Ammon's horn (tissue), 1 donor: Measurements from ENCODE around the gene TNFAIP8.

Experiments used
- DNase-seq: peaks from one replicate; pipeline ENCODE4 v3.0.0-alpha.2; 2016; ENCODE audit warnings: low spot score

Gene TNFAIP8

DNA sequence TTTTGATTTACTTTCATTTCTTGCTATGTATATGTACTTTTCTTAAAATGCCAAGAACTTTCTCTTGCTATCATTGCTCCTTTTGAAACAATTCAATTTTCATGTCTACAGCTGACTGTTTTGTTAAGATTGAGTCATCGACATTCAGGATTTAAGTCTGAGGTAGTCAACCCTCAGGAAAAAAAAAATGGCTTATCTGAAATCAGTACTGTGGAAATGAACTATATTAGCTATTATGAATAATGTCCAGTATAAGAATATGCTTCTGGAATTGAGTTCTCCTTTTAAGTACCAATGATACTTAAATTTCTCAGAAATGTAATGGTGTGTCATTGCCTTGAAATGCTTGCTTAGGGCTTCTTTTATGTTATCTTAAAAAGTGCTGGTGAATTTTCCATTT lies 37.9 kb downstream of the TNFAIP8 start:
- no peak for DNase-seq

DNA sequence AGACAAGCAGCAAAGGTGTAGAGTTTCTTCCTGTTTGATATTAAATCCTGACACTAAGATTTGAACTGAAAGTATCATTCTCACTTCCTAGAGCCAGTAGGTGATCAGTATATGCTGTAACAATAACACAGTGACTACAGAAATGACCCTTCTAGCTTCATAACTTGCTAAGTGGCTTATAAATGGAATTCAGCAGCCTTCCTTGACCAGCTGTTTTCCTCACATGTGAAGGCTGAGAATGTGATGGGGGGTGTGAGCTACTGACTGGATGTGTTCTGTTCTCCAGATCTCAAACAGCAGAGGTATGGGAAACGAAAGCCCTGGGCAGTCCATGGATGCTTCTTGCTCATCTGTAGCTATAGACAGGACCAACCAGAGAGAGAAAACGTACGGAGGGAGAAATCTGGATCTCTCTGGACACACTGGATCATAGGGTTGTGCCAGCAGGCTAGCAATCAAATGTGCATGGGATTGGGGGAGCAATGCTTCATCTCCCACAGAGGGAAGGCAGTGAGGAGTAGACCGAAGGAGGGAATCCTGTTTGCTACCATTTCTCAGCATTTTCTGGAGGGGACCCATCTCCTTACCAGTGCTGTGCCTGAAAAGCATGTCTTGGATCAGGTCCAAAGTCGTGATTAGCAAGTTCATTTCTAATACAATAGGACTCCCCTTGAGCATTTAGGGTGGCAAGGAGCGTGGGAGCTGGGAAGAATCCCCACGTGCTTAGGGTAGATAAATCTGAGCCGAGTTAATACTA lies 39.4 kb downstream of the TNFAIP8 start:
- DNase-seq: no peak

DNA sequence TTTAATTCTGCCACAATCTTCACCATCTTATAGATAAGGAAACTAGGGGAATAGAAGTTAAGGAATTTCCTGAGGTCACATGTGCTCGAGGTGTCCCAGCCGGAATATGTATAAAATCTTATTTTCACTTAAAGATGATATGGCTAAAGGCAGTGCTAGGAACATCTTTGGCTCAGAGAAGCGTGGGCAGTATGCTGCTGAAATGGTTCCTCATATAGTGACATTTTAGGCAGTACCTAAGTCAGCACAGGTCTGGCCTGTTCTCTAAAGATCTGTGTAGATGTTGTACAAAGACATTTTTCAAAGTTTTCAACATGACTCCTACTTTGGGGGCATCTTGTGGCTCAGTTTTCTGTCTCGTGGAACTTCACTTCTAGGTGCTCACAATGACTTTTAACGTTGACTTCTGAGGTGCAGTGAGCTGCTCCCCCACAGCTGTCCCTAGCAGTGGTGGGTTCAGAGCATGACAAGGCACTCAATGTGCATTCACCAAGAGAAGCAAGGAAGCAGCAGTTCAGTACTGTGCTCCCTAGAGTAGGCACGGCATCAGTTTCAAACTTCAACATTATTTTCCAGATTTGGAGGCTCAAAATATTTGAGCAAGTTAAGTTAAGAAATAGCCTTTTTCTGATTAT lies 40.3 kb downstream of the TNFAIP8 start:
- DNase-seq: no peak

DNA sequence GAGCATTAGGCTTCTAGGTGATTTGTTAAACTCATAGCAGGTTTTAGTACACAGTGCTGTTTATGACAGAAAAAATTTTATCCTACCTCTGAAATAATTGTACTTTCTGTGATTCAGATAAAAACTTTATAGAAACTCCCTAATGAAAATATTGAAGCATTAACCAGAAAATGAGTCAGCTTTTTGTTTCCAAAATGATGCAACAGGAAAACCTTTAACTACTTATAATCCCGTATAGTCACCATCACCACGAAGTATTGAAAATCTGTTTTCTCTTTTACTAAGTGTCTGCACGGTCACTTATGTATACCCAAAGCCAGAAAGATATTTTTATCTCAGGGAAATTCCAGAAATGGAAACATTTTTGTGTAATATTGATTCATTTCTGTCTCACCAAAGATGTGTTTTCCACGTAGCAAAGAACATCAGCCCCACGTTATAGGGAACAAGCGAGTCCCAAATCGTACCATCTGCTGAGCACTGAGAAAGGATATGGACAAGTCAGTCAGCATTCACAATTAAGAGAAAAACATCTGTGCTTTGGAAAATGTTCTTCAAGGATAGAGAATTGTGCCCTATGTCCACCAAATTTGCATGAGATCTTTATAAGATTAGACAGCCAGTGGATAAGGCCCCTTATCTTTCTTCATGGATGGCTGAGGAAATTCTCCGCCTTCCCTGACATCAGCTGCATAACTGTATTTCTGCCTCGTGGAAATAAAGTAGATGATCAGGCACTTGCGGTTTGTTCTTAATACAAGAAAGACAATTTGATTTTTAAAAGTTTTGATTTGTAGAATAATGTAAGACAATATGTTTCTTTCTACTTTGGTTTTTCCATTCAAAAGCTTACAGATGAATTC lies 41.9 kb downstream of the TNFAIP8 start:
- DNase-seq: no peak

DNA sequence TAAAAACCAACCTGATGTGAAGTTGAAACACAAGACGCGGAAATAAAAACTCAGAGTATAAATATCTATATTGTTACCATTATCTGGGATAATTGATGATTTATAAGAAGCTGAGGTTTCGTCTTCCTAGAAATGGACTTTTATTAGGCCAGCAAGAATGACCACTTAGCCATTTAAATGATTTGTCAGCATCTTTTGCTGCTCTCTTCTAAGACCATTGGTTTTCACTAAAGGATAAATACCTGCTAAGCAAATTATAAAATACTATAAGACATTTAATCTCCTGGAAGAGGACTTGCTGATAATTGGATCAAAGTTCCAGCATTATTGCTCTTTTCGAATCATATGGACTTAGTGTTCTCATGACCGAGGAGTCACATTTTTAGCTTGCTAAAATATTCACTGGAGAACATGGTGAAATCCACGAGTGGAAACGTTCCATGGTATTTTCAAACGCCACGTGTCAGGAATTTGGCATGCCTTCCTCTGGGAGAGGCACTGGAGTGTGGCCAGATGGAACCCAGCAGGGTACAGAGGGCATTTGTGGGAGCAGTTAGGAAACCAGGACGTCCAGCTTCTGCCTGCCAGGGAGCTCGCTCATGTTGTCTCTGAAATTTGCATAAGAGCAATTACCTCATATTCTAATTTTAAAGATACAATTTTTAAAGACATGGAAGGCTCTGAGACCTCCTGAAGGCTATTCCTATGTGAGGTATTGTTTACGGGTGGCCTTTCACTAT lies 43.1 kb downstream of the TNFAIP8 start:
- DNase-seq: no peak

DNA sequence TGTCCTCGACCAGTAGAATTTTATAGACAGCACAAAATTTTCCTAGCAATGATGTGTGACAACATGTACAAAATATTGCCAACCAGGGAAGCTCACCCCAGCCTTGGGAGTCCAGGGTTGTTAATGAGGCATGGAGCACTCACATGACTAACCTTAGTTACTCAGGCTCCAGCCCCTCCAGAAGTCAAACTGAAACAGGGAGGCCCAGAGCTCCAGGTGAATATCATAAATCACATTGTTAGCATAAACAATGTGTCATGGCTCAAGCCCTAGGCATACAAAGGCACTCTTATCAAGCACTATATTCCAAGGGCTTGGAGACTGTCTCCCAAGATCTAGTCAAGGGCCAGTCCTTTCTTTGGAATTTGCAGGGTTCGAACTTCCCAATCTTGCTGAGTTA lies 44.4 kb downstream of the TNFAIP8 start:
- no peak for DNase-seq

DNA sequence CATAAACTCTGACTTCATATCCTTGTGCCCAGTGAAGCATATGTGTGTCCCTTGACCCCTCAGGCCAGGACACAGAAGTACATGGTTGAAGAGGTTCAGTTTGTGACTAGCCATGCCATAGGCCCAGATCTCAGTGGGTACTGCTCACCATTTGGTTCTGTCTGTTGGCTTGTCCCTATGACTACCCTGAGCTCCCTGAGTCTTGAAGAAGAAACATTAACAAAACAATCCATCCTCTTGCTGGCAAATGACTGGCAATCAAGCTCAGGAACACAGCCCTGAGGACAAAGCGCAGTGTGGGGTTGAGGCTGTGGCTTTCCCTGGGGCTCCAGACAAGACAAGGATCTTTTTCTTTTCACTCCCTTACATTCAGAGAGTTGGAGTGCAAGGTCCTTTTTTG lies 46.3 kb downstream of the TNFAIP8 start:
- DNase-seq: no peak

DNA sequence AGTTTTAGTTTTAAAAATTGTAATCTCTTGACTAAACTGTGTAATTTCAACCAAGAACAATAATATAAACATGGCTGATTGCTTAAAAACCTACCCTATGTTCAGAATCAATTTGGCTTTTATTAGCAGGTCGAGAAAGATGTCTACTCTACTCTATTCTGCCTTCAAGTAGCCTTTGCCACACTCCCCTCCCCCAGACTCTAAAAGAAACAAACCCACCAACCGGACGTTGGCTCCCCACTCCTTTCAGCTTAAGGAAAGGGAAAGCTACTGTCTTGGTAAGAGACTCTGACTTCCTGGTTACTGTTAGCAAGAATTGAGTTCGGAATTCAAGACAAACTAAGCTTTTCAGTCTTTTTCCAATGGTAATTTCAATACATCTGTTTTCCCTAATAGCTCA lies 46.7 kb downstream of the TNFAIP8 start:
- DNase-seq: no peak

DNA sequence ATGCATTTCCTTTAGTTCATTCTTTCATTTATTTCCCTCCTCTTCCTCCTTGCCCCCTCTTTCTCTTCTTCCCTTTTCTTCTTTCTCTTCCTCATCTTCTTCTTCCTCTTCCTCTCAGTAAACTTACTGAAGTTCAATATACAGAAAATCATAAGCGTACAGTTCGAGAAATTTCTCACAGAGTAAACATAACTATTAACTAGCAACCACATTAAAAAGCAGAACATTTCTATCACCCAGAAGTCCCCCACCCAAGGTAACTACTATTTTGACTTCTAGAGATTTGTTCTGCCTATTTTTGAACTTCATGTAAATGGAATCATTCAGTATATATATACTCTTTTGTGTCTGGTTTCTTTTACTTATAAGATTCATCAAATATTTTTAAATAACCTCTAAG lies 48.2 kb downstream of the TNFAIP8 start:
- DNase-seq: no peak

DNA sequence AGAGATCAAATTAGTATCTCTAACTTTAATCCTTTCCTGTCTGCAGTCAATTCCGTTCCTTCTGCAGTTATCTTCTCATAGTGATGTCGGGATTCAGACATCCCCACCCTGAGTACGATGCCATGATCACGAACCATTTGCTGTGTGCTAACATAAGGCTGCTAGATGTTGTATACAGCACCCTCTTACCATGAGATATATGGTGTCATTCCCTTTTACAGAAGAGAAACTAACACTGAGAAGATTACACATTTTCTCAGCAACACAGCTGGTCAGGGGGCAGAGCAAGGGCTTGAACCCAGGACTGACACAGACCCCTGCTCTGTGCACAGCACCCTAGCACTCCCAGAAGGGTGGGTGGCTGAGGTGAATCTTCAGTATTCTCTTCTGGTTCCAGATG lies 49.6 kb downstream of the TNFAIP8 start:
- no peak for DNase-seq

DNA sequence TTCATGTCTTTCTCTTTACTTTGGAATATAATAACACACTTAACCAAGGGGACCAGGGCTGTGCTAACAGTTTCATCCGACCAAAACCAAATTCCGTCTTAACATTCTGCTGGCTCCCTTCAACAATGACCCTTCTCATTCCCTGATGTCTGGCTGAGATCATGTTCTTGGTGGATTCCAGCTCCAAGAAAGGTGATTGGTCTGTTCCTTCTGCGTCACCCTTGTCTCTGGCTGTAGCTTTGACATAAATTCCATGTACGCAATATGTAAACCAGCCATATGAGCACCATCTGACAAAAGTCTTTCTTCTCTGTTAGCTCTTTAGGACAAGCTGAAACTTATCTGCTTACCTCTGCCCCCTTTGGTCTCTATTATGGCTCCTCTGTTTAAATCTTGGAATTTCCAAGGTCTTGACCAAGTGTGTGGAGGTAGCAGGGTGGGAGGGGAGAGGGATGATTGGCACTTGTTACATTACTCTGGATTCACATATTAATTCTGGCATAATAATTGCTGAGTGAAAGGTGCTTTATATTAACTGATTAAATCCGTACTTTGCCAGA lies 50.8 kb downstream of the TNFAIP8 start:
- DNase-seq: no peak

DNA sequence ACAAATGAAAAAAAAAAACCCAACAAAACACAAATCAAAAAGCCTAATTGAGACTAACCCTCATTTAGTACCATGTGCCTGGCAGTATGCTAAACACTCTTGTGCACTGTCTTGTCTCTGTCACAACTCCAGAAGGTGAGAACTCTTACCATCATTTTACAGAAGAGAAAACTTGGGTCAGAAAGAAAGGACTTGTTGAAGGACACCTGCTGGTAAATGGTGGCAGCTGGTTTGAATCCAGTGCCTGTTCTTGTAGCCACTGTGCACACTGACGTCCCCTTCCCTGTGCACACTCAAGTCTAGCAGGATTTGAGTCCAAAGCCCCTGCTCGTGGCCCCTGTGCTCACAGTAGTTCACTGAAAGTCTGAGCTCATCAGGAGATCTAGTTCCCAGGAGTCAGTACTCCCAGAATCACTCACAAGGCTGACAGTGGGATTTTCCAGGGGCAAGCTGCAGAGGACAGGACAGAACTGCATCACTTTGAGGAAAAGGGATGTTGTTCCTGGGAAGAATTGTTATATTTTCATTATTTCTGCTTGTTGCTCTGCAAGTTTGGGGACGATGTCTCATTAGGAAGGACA lies 53.5 kb downstream of the TNFAIP8 start:
- DNase-seq: no peak

DNA sequence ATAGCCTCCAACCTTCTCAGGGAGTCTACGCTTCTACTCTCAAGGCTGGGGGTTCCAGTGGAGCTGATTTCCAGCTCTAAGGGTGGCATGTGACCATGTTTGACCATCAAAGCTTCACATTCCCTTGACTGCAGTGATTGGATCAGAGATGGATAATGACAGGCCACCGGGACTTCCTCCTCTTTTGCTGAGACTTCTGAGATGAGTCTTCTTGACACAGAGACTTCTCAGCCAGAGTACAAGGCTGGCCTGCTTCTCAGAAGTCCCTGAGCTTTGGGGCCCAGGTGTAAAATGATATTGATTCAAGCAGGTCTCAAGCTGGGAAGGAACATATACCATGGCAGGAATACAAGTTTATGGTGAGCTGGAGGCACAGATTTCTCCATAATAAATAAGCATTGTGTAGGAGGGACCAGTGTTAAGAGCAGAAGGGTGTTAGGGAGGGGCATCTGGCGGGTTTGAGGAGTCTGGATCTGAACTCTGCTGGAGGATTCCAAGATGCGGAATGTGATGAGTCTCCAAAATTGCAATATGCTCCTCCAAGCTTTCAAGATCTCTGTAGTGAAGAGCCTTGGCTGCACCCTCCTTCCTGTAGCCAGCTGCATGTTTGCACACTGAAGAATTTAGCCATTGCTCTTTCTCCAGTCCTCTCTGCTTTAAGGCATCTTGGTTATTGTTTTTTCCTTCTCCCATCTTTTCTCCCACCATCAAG lies 54.8 kb downstream of the TNFAIP8 start:
- no peak for DNase-seq

DNA sequence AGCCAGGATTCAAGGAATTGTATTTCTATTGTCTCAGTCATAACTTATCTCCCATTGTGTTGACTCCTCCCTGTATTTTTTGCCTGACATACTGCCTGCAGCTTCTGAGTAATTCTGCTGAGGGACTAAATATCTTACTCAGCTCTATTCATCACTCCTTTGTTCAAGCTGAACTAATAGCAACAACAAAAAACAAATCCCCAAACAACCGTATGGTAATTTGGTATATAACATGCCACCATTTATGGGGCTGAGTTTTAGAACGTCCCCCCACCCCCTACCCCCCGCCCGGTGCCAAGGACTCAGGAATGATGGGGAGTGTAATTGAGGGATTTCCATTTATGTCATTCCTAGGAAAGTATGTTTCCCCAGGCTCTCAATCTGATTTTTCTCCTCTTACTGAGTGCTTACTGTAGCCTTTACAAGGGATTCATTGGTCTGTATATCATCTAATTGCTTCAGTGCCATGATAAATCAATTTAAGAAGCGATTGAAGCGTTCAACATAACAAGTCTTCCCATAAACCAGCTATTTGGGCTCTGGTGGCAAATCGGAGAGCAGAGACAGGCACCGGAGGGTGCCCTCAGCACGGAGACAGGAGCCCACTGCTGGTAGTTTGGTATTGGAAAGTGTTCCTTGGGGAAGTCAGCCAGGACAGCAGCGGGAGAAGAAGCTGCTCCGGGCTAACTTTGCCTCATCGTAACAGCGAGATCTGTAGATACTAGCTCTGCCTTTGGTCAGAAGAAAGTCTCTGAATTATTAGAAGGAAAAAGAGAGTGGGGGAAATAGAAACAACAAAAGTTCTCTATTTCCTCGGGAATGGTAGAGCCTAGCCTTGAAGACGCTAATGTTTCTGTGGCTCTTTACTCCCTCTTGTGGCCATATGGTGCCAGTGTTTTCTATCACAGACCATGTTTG lies 55.8 kb downstream of the TNFAIP8 start:
- peak; percentile 88 for DNase-seq

DNA sequence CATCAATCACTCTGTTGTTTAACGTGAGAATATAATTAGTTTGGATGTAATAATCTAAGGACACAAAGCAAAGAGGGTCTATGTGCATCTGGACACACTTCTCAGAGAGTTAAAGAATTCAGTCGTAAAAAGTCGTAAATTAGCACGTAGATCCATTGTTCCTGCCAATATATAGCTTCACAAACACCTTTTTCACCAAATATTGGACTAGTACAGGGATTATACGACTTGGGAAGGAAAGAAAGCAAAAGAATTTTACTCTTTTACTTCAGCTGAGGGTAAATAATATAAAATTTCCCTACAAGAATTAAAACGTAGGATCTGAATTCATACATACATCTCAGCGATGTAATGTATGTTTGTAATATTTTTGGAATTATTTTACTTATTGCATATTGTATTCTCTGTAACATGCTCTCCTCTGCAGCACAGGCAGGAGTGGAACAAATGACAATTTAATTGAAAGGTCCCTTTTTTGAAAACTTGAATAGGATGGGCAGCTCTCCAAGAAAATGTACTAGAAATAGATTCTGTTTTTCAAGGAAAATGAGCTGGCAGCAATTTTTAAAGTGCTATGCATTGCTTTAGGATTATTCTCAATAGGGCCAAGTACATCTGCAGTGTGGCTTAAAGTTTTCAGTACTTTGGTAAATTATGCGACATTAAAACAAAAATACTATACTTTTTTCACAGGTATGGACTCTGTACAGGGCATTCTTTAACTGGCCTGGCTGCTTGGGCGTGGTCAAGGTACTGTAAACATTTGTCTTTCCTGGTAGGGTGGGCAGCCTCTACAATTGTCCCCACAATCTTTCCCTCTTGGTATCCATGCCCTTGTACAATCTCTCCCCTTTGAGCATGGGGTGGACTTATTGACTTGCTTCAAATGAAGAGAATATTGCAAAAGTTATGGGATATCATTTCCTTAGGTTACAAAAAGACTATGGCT lies 56.7 kb downstream of the TNFAIP8 start:
- no peak for DNase-seq

DNA sequence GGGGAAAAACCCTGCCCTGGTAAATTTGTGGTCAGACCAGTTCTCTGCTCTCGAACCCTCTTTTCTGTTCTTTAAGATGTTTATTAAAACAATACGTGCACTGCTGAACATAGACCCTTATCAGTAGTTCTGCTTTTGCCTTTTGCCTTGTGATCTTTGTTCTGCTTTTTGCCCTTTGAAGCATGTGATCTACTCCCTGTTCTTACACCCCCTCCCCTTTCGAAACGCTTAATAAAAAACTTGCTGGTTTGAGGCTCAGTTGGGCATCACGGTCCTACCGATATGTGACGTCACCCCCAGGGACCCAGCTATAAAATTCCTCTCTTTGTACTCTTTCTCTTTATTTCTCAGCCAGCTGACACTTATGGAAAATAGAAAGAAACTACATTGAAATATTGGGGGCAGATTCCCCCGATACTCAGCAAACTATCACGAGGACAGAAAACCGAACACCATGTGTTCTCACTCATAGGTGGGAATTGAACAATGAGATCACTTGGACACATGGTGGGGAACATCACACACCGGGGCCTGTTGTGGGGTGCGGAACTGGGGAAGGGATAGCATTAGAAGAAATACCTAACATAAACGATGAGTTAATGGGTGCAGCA lies 58.4 kb downstream of the TNFAIP8 start:
- peak; percentile 28 for DNase-seq

DNA sequence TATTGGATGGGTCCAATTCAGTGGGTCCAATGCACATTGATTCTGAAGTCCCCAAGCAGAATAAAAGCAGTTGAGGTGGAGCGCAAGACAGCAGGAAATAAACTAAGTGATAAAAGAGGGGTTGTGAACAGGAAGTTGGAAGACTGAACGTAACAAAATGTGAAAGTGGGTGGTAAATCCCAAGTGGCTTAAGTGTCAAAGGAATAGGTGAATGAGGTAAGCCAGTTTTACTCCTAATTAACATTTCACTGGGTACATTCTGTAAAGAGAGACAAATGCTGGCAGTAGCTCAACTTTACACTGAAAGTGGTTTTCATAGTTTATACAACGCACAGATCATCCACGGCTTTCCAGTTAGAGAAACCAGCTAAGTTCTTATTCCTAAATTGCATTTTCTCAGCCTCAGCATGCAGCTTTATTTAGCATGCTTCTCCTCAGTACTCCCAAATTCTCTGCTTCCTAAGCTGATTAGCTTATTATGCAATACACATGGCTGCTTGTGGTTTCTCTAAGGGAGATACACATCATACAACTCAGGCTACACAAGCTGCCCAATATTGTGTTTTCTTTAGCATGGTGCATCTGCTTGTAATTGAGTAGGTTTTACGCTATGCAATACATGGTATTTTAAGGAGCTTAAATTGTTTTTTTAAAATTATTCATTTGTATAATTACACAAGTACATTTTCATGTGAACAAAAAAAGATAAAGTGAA lies 62.2 kb downstream of the TNFAIP8 start:
- no peak for DNase-seq
